Spleen (tissue), 7 donors: ENCODE data around the gene CXCR6.

Experiments
- CTCF ChIP-seq, 11 experiments: fragments of 200-600 bp in 7 of 11; fragments of 450-650 bp in 4 of 11; sonication (generic) in 4 of 11; IDR thresholded peaks in 8 of 11; conservative IDR thresholded peaks in 3 of 11; 1 replicate in 7 of 11; 2 replicates in 4 of 11; pipeline versions ENCODE4 v1.4.0 to v1.8.0; 2016 to 2021; ENCODE audit warnings: antibody characterized with exemption in 11 of 11, inconsistent platforms in 4 of 11, mild to moderate bottlenecking in 1 of 11
- POLR2A ChIP-seq, 3 donors: fragments of 450-650 bp; IDR thresholded peaks; one replicate each; pipeline ENCODE4 v1.5.1; 2017; ENCODE audit warnings: antibody characterized with exemption in 3 of 3, mild to moderate bottlenecking in 1 of 3
- POLR2AphosphoS5 ChIP-seq, 3 donors: sonication (generic); formaldehyde crosslinking; IDR thresholded peaks; one replicate each; pipeline ENCODE4 v1.5.1; 2017; ENCODE audit warnings: antibody characterized with exemption in 3 of 3
- donor health status: DM: no; HTN: no; CAD: no; lungs with moderate emphysema.
- donor health status: DM: no; HTN: no; CAD: no.
- donor health status: DM: no; HTN: no; CAD: no.

GRCh38 chr3:45993421-45994027 lies 50.3 kb downstream of the CXCR6 start:
- no peak for TF ChIP-seq CTCF (IDR thresholded peaks at IDR 0.05 in 8 of 11, conservative IDR thresholded peaks at IDR 0.05 in 3 of 11)
- TF ChIP-seq POLR2A (IDR thresholded peaks at IDR 0.05) = no peak
- no peak for TF ChIP-seq POLR2AphosphoS5 (IDR thresholded peaks at IDR 0.05)
